Stimulated activated CD8-positive, alpha-beta memory T cell treated with anti-CD3 and anti-CD28 coated beads, Interleukin-15, amount 100 ng/mL, for 24 hours (primary cell): ENCODE data around the gene JPT2.
"Not testable (repeated sequence)": the region's sequence is repeated elsewhere in the genome, so short reads cannot be mapped to it uniquely, and the experiment has no call there.

ENCODE experiments used
- DNase-seq: peaks from one replicate; pipeline ENCODE4 v3.0.0-alpha.2; 2020; ENCODE audit warnings: low read depth

Gene JPT2

GRCh38 chr16:1708768-1709180 lies 30.7 kb downstream of the JPT2 start:
- DNase-seq, result no peak

GRCh38 chr16:1709356-1709755 lies 31.3 kb downstream of the JPT2 start:
- no peak for DNase-seq

GRCh38 chr16:1710811-1711507 lies 32.9 kb downstream of the JPT2 start:
- no peak for DNase-seq

- DNase-seq, result no peak
These were observed 34.7 kb downstream of the JPT2 start for GRCh38 chr16:1712791-1713261.

- DNase-seq, result no peak
These were observed 35.3 kb downstream of the JPT2 start for GRCh38 chr16:1713331-1713730.

GRCh38 chr16:1713933-1714332 lies 35.9 kb downstream of the JPT2 start:
- DNase-seq, result no peak

GRCh38 chr16:1715220-1715619 lies 37.1 kb downstream of the JPT2 start:
- no peak for DNase-seq

- DNase-seq, result not testable (repeated sequence)
These were observed 40.2 kb downstream of the JPT2 start for GRCh38 chr16:1718236-1718635.

GRCh38 chr16:1719559-1720229 lies 41.6 kb downstream of the JPT2 start:
- DNase-seq, result not testable (repeated sequence)

- no peak for DNase-seq
These were observed 43.3 kb downstream of the JPT2 start for GRCh38 chr16:1721372-1721771.

- no peak for DNase-seq
These were observed 45.5 kb downstream of the JPT2 start for GRCh38 chr16:1723450-1724147.

GRCh38 chr16:1724491-1724890 lies 46.4 kb downstream of the JPT2 start:
- DNase-seq, result no peak

GRCh38 chr16:1726661-1727502 lies 48.8 kb downstream of the JPT2 start:
- no peak for DNase-seq

GRCh38 chr16:1727651-1728624 lies 49.9 kb downstream of the JPT2 start:
- DNase-seq, result no peak

GRCh38 chr16:1729026-1729425 lies 50.9 kb downstream of the JPT2 start:
- no peak for DNase-seq

- no peak for DNase-seq
These were observed 51.4 kb downstream of the JPT2 start for GRCh38 chr16:1729445-1729844.

GRCh38 chr16:1731073-1731472 lies 53.0 kb downstream of the JPT2 start:
- no peak for DNase-seq

- DNase-seq, result no peak
These were observed 53.5 kb downstream of the JPT2 start for GRCh38 chr16:1731603-1732002.

- no peak for DNase-seq
These were observed 54.0 kb downstream of the JPT2 start for GRCh38 chr16:1732071-1732470.

GRCh38 chr16:1732551-1732987 lies 54.5 kb downstream of the JPT2 start:
- not testable (repeated sequence) for DNase-seq

GRCh38 chr16:1734123-1734522 lies 56.0 kb downstream of the JPT2 start:
- no peak for DNase-seq
